Activated CD4-positive, alpha-beta T cell treated with anti-CD3 and anti-CD28 coated beads, Interleukin-2, amount 50 U/mL, for 1 hour (primary cell): ENCODE data around the gene ELP5.

Experiments used
- DNase-seq: peaks from one replicate; pipeline ENCODE4 v3.0.0-alpha.2; 2020

ELP5 gene

DNA sequence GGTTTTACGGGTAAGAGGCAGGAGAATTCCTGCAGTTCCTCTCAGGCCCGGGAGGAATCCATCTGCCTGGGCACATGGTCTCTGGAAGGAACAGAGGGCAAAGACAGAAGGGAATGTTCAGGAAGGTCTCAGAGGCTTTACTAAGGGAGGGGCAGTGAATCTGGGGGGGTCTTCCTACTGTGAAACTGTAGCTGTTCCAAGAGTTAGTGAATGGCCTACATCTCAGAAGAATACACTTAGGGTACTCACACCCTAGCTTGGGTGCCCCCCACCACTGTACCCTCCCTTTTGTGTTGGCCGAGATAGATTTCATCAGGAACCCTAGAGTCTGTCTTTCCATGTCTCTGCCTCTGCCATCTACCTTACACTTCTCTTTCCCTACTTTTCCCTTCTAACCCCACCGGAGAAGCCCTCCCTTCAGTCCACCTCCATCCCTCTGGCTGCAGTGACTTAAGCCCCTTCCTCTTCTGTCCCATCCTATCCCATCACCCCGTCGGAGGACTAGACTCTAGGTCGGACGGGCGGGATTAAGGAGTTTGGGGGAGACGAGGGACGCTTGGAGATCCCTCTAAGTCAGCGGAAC lies 32.7 kb upstream of the ELP5 start:
- DNase-seq: no peak

DNA sequence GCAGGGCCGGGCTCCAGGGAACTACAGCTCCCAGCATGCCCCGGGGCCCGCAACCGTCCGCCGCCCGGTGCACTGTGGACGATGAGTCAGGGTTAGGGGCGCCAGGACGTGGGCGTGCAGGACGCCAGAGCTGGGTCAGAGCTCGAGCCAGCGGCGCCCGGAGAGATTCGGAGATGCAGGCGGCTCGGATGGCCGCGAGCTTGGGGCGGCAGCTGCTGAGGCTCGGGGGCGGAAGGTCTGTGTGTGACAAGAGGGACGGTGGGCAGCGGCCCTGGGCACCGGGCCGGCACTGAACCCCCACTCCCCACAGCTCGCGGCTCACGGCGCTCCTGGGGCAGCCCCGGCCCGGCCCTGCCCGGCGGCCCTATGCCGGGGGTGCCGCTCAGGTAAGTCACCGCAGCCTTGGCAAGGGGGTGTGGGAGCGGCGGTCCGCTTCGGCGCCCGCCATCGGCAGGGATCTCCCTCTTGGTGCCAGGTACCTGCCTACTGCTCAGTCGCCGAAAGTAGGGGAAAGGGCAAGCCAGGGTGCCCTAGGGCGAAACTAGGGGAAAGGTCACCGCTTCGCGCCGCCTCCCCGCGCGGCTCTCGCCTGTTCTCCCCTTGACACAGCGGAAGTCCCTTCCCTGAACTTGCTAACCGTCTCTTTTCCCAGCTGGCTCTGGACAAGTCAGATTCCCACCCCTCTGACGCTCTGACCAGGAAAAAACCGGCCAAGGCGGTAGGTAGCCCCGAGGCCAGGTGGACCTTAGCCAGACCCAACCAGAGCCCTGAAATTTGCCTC lies 32.0 kb upstream of the ELP5 start, which contains the start of the genes ACADVL and DLG4:
TSS of gene ACADVL (plus strand) at position 127 of the 781 bp plus-strand sequence. CDS start at position 174, 47 bp downstream.
TSS of gene DLG4 (minus strand) at position 25 of the 781 bp plus-strand sequence.
- peak; percentile 71 for DNase-seq

DNA sequence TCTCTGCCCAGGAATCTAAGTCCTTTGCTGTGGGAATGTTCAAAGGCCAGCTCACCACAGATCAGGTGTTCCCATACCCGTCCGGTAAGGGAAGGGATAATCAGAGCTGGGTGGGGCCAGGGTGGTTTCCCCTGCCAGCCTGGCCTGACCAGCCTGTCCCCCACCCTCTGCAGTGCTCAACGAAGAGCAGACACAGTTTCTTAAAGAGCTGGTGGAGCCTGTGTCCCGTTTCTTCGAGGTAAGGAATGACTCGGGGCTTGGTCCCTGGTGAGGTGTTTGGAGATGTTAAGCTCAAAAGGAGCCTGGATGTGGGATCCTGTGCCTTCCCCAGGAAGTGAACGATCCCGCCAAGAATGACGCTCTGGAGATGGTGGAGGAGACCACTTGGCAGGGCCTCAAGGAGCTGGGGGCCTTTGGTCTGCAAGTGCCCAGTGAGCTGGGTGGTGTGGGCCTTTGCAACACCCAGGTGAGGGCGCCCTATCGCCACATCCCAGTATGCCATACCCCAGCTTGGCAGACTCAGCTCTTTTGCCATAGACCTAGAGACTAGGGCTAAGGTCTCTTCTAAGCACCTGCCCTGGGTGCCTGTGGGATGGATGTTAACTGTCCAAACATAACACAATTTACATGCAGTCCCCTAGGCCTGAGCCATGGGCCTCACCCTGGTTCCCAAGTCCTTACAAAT lies 31.3 kb upstream of the ELP5 start:
- DNase-seq: peak; percentile 66

DNA sequence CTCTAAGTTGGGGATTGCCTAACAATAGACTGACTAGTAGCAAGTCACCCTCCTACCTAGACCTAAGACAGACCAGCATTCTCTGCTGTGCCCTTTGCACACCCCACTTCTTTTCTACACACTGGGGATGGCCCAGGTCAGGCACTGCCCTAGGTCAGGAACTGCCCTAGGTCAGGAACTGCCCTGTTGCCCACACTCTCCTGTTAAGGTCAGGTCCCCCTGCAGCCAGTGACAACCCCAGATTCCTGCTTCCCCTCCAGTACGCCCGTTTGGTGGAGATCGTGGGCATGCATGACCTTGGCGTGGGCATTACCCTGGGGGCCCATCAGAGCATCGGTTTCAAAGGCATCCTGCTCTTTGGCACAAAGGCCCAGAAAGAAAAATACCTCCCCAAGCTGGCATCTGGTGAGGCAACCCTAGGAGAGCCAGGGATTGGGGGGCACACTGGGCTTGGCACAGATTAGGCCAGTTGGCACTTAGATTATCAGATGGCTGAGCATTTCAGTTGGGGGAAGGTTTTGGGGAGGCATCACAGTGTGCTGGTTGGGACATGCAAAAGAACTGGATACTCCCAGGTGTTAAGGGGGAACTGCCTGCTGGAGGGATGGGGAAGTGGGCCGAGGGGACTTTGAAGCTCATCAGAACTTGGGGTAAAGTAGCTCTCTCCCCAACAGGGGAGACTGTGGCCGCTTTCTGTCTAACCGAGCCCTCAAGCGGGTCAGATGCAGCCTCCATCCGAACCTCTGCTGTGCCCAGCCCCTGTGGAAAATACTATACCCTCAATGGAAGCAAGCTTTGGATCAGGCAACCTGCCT lies 30.5 kb upstream of the ELP5 start:
- no peak for DNase-seq

DNA sequence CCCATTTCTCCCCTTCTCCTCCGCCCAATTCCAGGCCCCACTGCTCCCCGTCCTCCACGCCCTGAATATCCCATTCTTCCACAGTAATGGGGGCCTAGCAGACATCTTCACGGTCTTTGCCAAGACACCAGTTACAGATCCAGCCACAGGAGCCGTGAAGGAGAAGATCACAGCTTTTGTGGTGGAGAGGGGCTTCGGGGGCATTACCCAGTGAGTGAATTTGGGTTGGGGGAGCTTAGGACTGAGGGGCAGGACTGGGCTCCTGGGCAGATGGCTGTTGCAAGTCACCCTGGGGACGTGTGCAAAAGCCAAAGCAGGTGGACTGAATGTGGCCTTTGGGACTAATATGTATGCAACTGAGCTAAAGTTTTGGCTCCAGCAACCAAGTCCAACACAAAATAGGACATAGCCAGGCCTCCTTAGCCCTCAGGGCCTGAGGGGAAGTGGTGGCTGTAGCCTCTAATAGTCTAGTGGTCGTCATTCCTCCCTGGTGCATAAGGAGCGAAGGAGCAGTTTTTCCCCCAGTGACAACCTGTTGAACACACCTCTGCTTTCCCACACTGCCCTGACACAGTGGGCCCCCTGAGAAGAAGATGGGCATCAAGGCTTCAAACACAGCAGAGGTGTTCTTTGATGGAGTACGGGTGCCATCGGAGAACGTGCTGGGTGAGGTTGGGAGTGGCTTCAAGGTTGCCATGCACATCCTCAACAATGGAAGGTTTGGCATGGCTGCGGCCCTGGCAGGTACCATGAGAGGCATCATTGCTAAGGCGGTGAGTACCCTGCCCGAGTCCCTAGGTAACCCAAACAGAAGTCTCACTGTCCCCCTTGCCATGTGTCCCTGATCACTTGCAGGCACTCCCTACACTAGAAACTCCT lies 29.7 kb upstream of the ELP5 start:
- no peak for DNase-seq

DNA sequence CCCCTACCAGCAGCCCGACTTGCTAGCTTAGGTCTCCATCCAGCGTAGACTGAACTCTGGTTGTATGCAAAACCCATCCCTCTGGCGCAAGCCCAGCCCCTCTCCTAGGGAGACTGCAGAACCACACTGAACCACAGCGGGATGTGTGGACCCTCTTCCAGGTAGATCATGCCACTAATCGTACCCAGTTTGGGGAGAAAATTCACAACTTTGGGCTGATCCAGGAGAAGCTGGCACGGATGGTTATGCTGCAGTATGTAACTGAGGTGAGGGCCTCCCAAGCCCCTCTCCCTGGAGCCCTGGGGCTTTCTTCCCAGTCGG lies 29.1 kb upstream of the ELP5 start:
- no peak for DNase-seq

DNA sequence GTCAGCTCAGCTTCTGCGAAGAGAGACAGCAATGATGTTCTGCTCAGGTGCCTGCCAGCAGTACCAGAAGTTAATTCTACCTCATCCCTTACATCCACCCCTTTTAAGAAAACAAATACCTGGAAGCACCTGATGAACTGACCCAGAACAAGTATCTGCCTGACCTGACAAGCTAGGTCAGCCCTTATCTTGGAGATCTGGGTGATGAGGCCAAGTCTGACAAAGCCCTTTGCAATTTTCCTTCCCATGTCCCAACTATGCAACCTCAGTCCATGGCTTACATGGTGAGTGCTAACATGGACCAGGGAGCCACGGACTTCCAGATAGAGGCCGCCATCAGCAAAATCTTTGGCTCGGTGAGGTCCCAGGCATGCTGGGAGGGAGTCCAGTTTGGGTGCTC lies 28.6 kb upstream of the ELP5 start:
- DNase-seq: no peak

DNA sequence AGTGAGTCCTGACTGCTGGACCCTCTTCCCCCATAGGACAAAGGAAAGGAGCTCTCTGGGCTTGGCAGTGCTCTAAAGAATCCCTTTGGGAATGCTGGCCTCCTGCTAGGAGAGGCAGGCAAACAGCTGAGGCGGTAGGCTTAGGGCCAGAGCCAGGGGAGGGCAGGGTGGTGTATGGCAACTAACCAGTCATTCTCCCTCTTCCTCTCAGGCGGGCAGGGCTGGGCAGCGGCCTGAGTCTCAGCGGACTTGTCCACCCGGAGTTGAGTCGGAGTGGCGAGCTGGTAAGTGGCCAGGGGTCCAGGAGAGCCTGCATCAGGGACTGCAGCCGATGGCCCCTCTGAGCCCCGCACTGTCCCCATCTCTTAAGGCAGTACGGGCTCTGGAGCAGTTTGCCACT lies 27.9 kb upstream of the ELP5 start:
- DNase-seq: no peak

DNA sequence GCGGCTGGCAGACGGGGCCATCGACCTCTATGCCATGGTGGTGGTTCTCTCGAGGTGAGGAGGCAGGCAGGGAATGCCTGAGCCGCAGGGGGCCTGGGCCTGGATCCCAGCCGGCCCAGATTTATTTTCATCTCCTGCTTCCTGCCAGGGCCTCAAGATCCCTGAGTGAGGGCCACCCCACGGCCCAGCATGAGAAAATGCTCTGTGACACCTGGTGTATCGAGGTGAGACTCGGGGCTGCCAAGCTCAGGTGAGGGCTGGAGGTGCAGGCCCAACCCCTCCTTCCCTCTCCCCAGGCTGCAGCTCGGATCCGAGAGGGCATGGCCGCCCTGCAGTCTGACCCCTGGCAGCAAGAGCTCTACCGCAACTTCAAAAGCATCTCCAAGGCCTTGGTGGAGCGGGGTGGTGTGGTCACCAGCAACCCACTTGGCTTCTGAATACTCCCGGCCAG lies 27.3 kb upstream of the ELP5 start:
- no peak for DNase-seq

DNA sequence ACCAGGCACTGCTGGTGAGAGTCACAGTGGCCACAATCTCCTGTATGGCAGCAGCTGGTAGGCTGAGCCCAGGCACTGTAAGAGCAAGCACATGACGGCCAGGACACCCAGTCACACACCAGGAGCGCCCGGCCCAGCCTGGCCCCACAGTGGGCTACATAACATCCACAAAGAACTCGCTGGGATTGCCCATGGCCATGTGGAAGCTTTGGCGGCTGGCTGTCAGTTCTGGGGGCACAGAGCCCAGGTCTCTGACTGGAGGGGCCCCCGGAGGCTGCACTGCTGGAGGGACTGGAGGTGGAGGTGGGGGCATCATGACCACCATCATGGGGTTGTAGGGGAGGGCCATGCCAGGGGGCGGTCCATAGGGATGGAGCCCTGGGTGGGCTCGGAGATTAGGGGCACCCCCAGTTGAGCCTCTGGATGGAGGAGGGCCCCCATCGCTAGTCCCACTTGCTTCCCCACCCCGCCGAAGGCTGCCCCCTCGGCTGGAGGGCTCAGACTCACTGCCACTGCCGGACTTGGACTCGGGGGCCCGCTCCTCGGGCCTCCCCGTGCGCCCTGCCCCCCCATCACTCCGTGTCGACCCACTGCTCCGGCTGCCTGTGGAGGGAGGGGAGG lies 26.2 kb upstream of the ELP5 start:
- DNase-seq: no peak

DNA sequence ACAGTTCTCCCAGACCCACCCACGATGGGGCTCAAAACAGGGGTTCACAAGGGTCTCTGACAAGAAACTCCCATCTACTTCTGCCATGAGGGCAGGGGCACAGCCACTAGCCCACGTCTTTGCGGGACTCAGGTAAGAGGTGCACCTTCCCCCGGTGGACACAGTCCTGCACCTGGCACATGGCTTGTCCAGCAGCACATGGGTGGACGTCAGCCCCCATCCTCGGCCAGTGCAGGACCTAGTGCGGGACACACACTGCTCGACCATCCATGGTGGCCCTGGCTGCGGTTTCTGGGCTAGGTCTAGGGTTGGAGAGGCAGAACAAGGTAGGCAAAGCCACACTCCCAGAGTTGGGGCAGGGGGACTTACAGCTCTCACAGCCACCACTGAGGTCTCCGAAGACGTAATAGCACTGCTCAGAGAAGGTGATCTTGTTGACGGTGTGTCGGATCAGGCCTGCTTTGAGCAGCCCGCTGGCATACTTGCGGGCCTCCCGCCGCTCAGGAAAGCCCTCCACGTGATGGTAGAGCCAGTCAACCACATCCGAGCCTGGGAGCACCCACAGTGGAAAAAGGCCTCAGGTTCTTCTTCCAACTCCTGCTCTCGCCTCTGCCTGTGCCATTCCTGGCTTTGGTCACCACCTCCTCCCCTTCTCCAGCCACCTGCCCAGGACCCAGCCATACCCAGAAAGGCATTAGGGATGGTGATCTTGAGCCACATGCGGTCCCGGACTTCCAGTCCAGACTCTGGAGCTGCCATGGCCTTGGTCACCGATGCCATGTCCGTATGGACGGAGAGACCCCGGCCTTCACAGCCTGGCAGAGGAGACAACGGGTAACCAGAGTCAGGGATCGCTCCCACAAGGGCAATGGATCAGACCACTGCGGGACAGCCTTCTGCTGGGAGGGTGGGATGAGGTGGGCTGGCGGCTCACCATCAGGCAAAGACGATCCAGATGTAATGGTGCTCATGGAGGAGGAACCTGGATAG lies 25.0 kb upstream of the ELP5 start:
- DNase-seq: no peak

DNA sequence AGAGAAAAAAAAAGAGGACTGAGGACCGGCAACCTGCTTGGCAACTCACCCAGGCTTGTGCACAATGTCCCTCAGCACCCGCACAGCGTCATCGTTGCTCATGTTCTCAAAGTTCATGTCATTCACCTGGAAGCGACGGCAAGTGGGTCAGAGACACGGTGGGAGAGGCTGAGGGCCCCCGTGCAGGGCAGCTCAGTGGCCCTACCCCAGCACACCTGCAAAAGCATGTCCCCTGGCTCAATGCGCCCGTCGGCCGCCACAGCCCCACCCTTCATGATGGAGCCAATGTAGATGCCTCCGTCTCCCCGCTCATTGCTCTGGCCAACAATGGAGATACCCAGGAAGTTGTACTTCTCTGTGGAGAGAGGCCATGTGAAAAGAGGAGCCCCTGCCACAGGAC lies 23.1 kb upstream of the ELP5 start:
- no peak for DNase-seq

DNA sequence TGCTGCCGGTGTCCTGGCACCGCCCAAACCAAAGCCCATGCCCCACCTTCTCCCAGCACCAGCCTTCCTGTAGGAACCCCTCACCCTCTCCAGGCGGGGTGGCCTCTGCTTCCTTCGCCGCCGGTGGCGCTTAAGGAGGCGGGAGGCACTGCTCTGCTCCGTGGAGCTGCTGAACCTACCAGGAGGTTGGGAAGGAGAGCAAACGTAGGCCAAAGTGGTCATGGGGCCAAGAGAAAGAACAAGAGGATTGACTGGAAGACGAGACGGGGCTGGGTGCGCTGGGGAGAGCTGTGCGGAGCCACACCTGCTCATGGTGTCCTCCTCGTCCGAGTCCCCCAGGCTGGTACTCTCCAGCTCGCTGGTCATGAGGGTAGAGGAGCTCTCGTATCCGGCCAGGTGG lies 22.5 kb upstream of the ELP5 start:
- DNase-seq: no peak

DNA sequence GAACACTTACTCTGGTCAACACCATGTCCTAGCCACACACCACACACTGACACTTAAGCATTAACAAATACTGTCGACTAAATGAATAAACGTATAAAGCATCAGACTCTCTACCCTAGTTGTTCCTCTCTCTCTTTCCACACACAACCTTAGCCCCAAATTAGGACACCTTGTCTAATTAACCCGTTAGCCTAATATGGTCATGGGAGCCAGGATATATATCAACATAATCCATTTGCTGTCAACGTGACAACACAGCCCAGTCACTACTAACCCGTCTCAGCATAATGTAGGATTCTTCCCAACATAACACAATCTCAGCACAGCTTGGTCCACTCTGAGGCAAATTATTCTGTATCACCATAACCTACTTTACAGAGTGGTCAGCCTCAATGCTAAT lies 19.9 kb upstream of the ELP5 start:
- no peak for DNase-seq

DNA sequence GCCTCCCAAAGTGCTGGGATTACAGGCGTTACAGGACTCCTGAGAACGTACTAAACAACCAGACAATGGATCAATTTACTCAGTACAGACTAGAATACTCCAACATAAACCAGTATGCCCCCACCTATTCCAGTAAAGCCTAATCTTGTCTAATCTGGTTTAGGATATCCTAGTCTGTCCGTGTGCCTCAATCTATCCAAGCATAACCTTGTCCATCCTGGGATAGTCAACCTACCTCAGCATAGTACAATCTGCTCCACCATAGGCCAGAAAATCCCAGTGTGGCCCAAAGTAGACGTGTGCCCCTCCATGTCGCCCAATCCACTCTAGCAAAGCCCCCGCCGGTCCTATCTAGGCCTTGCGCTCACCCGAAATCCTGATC lies 18.3 kb upstream of the ELP5 start:
- DNase-seq: no peak

DNA sequence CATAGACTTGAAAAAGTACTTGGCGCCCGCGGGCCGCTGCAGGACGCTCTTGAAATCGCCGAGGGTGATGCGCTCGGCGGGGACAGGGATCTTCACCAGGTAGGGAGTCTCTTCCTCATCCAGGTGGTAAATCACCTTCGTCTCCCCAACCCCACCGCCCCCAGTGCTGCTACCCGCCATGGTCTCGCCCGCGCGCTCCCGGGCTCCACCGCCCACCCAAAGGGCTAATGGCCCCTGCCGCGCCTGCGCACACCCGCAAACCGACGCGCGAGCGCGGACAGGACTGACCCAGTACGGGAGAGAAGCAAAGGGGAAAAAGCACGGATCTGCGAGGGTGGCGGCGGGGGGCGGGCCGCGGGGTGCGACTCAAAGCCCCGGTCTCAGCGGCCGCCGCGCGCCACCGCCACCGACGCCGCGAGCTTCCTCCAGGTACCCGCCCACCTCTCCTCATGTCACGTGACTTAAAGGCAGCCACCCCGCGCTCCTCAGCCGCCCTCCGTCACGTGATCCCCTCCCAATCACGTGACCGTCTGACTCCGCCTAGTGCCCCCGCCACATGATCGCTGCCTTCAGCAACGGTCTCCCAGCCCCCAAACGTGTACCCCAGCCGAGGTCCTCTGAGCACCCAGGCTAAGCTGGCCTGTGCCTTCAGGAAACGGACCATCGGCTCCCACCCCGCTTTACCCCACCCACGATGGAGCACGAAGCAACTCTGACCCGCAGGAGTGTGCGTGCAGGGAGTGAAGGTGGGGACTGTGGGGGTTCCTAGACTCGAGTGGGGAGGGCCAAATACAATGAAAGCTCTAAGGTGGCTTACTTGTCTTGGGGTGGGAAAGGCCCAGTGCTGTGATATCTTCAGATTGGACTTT lies 17.7 kb upstream of the ELP5 start, which contains the start of gene DVL2:
TSS of gene DVL2 (minus strand) at position 435 of the 869 bp plus-strand sequence. CDS start at position 180, 255 bp downstream.
- peak; percentile 92 for DNase-seq

DNA sequence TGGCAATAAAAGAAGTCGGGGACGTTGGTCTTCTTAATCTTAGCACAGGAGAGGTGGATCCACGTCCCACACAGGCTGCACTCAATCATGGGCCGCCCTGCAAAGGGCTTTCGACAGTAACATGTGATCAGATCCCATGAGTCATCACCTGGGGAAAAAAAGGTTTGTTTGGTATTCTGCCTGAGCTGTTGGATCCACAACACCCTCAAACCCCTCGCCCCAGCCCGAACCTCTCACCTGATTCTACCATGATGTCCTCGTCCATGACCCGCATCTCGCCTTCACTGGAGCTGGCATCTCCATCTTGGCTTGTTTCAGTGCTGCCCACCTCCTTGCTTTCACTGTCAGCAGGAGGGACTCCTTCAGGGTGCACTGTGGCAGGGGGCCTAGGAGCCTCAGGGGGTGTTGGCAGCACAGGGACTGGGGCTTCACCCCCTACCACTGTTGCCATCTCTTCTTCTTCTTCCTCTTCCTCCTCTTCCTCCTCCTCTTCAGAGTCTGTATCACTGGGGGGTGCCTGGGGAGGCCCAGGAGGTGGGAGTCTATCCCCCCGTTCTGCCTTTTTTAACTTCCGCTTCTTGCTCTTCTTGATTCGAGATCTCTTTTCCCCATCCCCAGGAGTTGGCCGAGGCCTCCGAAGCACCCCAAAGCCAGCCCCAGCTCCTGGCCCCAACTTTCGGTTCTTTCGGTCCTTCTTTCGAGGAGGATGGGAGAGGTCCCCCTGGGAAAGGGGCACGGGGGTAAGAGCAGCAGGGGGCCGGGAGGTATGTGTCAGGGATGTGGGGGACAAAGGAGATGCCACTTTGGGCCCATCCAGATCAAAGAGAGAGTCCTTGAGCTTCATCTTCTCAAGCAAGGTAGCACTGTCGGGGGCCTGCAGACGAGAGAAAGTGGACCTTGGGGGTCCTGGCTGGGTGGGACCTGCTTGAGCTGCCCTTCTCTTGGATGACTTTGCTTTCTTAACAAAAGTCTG lies 16.0 kb upstream of the ELP5 start:
- no peak for DNase-seq

DNA sequence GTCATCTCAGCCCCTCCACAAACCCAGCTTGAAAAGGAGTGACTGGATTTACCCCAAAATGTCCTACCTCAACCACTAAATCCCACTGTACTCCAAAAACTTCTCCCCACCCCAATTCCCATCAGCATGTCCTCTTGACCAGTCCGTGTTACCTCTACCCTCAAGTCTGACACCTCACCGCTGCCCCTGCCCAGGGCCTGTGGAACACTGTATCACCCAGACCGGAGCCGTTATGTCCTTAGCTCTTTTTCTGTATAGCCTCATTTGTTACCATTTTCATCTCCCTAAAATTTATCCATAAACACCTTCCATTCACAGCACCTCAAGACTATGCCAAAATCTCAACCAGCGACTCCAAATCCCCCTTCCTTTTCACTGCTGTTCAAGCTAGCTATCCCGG lies 15.2 kb upstream of the ELP5 start:
- DNase-seq: no peak
